ENCODE results near the gene ANKS1A. TPM values are rescaled to one million over a fixed set of nuclear protein-coding genes. Genes with fewer than 3 reads are reported as not detected.

Gene ANKS1A
- total RNA-seq, 1 experiment from 2014 or later, result 26.5 TPM

DNA sequence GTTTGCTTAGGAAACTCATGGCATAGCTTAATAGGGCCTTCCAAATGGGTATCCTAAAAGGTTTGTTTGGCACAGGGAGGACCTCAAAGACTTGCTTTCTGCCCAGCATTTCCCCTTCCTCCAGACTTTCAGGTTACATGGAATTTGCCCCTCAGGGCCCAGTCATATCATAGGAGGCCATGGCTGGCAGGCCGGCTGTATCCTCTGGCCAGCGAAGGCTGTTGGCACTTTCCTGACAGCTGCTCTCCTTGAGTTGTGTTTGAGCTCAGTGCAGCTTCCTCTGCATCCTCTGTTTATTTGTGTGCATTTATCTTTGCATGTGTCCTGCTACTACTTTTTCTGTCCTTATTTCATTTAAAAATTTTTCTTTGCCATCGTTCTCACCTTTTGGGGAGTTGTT, 90.9 kb downstream of the ANKS1A start:
- H3K36me3 Mint-ChIP-seq (ENCODE audit: insufficient read depth in 1 of 3, low read depth in 3 of 3), result peaks cover 8 to 30% (median 25%) of the 10 kb centered on the region in 3 experiments; a peak in 6 of 7 replicates
- no peaks in the 10 kb centered on the region for H3K23me2 ChIP-seq (ENCODE audit: insufficient read length, low read depth, low read length, poor library complexity, severe bottlenecking)
- H3K56ac ChIP-seq (ENCODE audit: insufficient read length, low read depth, low read length), result no peak overlapping the region
- no peaks in the 10 kb centered on the region for H3K27me3 ChIP-seq (ENCODE audit: insufficient read depth, low read length)
- no peaks in the 10 kb centered on the region for H3K4me1 ChIP-seq (ENCODE audit: insufficient read depth, low read length)
- H3K4me2 ChIP-seq (ENCODE audit: insufficient read depth, insufficient read length, low read length), result no peak overlapping the region
- peak overlapping the region; percentile 45 for H2BK20ac ChIP-seq (ENCODE audit: low read depth, low read length, poor library complexity, severe bottlenecking)
- H2BK12ac ChIP-seq (ENCODE audit: insufficient read length, low read depth, low read length), result no peak overlapping the region
- no peak overlapping the region for H3K4me3 Mint-ChIP-seq
- H3K9me3 Mint-ChIP-seq, result no peaks in the 10 kb centered on the region
- H3K27ac Mint-ChIP-seq, result no peak overlapping the region
- H3K79me2 ChIP-seq (ENCODE audit: insufficient read depth, low read length), result no peaks in the 10 kb centered on the region
- H2BK120ac ChIP-seq (ENCODE audit: low read depth, low read length, poor library complexity, severe bottlenecking), result no peak overlapping the region
- no peaks in the 10 kb centered on the region for H3K9me3 ChIP-seq (ENCODE audit: control insufficient read depth, low read depth, low read length)
- H4K8ac ChIP-seq (replicated peaks; ENCODE audit: insufficient read length, low read depth, low read length), result no peak overlapping the region
- no peak overlapping the region for H3K27ac ChIP-seq (ENCODE audit: insufficient read length, low read depth, low read length)
- no peak overlapping the region for H3K9ac ChIP-seq (ENCODE audit: extremely low read depth, insufficient read length, low read length)
- no peak overlapping the region for H4K91ac ChIP-seq (ENCODE audit: insufficient read length, low read depth, low read length)
- no peaks in the 10 kb centered on the region for H3K4me1 Mint-ChIP-seq
- no peak overlapping the region for H3K18ac ChIP-seq (ENCODE audit: insufficient read length, low read depth, low read length)
- H2BK5ac ChIP-seq (ENCODE audit: insufficient read length, low read length), result no peak overlapping the region
- H3K23ac ChIP-seq (ENCODE audit: insufficient read length, low read depth, low read length), result no peak overlapping the region
- H2AK5ac ChIP-seq (ENCODE audit: insufficient read length, low read length), result no peak overlapping the region
- DNase-seq, result no peak
- no peak overlapping the region for H2BK15ac ChIP-seq (ENCODE audit: low read depth, low read length)
- TF ChIP-seq CTCF (conservative IDR thresholded peaks at IDR 0.05), result no peak
- no peak overlapping the region for H3T11ph ChIP-seq (ENCODE audit: low read length)
- H3K79me1 ChIP-seq (ENCODE audit: insufficient read depth, low read depth, low read length, poor library complexity, severe bottlenecking), result no peaks in the 10 kb centered on the region
- no peak overlapping the region for H4K5ac ChIP-seq (ENCODE audit: insufficient read length, low read depth, low read length)
- H4K20me1 ChIP-seq (ENCODE audit: control insufficient read depth, insufficient read depth, insufficient read length), result no peaks in the 10 kb centered on the region
- no peak overlapping the region for H3K4ac ChIP-seq (ENCODE audit: low read depth, low read length)
- H3K14ac ChIP-seq (ENCODE audit: insufficient read depth, low read length), result no peak overlapping the region; the same call in 1 of the 2 replicates
- WGBS (ENCODE audit: extremely low coverage, insufficient read length, low lambda C conversion rate), result no CpG with 5 or more reads among the region's 3 CpGs
- no peak overlapping the region for H2AFZ ChIP-seq (ENCODE audit: low read length)
- no peaks in the 10 kb centered on the region for H3K27me3 Mint-ChIP-seq (ENCODE audit: low read depth)

Measured in H9 (cell line).